ENCODE data around the gene EPO.
"Not testable (repeated sequence)": the region's sequence is repeated elsewhere in the genome, so short reads cannot be mapped to it uniquely, and the experiment has no call there.

EPO gene

GRCh38 chr7:100705320-100705752, 14.9 kb upstream of the EPO start:
- peak; percentile 70 to 77 for DNase-seq (ENCODE audit: low read depth in 2 of 2)

GRCh38 chr7:100705753-100706671, 14.3 kb upstream of the EPO start, which contains the start of gene POP7:
TSS of gene POP7 (plus strand) at chr7:100706121. CDS start at chr7:100706831, 710 bp downstream.
- peak; percentile 98 to 99 for DNase-seq (ENCODE audit: low read depth in 2 of 2)

GRCh38 chr7:100706672-100707311, 13.5 kb upstream of the EPO start:
- no peak for DNase-seq (ENCODE audit: low read depth in 2 of 2)

- no peak for DNase-seq (ENCODE audit: low read depth in 2 of 2)
Observed at GRCh38 chr7:100708395-100708794, 11.9 kb upstream of the EPO start.

GRCh38 chr7:100710452-100710851, 9.8 kb upstream of the EPO start:
- DNase-seq (ENCODE audit: low read depth in 2 of 2), result no peak

GRCh38 chr7:100711369-100711768, 8.9 kb upstream of the EPO start:
- no peak for DNase-seq (ENCODE audit: low read depth in 2 of 2)

- no peak for DNase-seq (ENCODE audit: low read depth in 2 of 2)
Observed at GRCh38 chr7:100714725-100715124, 5.5 kb upstream of the EPO start.

GRCh38 chr7:100717073-100717472, 3.2 kb upstream of the EPO start:
- DNase-seq (ENCODE audit: low read depth in 2 of 2), result not testable (repeated sequence)

GRCh38 chr7:100719523-100720278, 567 bp upstream of the EPO start:
- no peak for DNase-seq (ENCODE audit: low read depth in 2 of 2)

- no peak for DNase-seq (ENCODE audit: low read depth in 2 of 2)
Observed at GRCh38 chr7:100720671-100721504, 620 bp downstream of the EPO start.

GRCh38 chr7:100721505-100721812, 1.2 kb downstream of the EPO start:
- DNase-seq (ENCODE audit: low read depth in 2 of 2), result no peak

- DNase-seq (ENCODE audit: low read depth in 2 of 2), result no peak
Observed at GRCh38 chr7:100722480-100723212, 2.4 kb downstream of the EPO start.

GRCh38 chr7:100723732-100724275, 3.5 kb downstream of the EPO start:
- no peak for DNase-seq (ENCODE audit: low read depth in 2 of 2)

GRCh38 chr7:100724364-100724763, 4.1 kb downstream of the EPO start:
- DNase-seq (ENCODE audit: low read depth in 2 of 2), result not testable (repeated sequence)

GRCh38 chr7:100726996-100727761, 6.9 kb downstream of the EPO start:
- DNase-seq (ENCODE audit: low read depth in 2 of 2), result no peak

GRCh38 chr7:100728196-100728595, 7.9 kb downstream of the EPO start:
- no peak for DNase-seq (ENCODE audit: low read depth in 2 of 2)

GRCh38 chr7:100730136-100730800, 10.0 kb downstream of the EPO start:
- no peak for DNase-seq (ENCODE audit: low read depth in 2 of 2)

GRCh38 chr7:100731937-100732636, 11.8 kb downstream of the EPO start:
- no peak for DNase-seq (ENCODE audit: low read depth in 2 of 2)

Data from stimulated activated CD4-positive, alpha-beta T cell treated with anti-CD3 and anti-CD28 coated beads, Interleukin-1b, Interleukin-23, amount 100 ng/mL, for 4 hours (primary cell).